OCI-M2 (cell line): ENCODE results near the gene OR13C8.

Experiments
- DNase-seq: peaks from one replicate; lab custom pipeline; 2025; ENCODE audit not compliant: unreplicated experiment; lab: John Stamatoyannopoulos, UW

Gene OR13C8

DNA sequence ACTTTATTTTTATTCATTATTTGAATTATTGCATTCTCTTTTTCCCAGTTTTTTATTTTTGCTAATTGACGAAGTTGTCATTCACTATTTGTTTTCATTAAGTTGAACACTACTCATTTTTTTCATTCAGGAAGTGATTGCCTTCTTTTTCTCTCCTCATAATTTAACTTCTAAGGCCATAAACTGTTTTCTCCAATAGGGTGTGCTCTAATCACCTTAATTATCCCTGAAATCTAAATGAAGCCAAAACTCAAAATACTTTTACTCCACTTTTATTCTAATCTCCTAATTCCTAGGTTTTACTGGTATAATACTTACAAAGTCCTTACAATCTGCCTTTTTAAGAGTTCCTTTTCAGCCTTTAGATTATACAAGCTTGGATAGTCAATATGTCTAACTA, 39.4 kb downstream of the OR13C8 start:
- DNase-seq: no peak

GRCh38 chr9:104611213-104611612, 42.2 kb downstream of the OR13C8 start:
- no peak for DNase-seq

GRCh38 chr9:104617418-104617817, 48.5 kb downstream of the OR13C8 start:
- no peak for DNase-seq

GRCh38 chr9:104618104-104618503, 49.1 kb downstream of the OR13C8 start, which contains the start of gene OR13C9:
TSS of gene OR13C9 (minus strand) at chr9:104618204. CDS start at chr9:104618204, 0 bp downstream.
- no peak for DNase-seq
